Measurements from ENCODE around the gene TEX19.
"Not testable (repeated sequence)": the region's sequence is repeated elsewhere in the genome, so short reads cannot be mapped to it uniquely, and the experiment has no call there.

DNA sequence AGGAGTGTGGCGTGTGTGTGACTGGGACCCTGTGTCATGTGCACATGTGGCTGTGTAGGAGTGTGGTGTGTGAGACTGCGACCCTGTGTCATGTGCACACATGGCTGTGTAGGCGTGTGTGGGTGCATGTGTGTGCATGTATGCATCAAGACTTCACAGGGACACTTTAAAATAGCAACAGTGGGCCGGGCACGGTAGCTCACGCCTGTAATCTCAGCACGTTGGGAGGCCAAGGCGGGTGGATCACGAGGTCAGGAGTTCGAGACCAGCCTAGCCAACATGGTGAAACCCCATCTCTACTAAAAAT, 22.6 kb downstream of the TEX19 start:
- TF ChIP-seq POLR2A, POLR2AphosphoS5 (IDR thresholded peaks at IDR 0.05; ENCODE audit: low read depth, low read length): not testable (repeated sequence)

Measured in GM12892 (cell line).